PC-3 (cell line): ENCODE data around the gene LRRTM1. TPM values are rescaled to one million over a fixed set of nuclear protein-coding genes. Genes with fewer than 3 reads are reported as not detected.

Experiments used
- ATAC-seq: fragments of 200-7000 bp; cut with Tn5 transposase; 2 replicates; pipeline ENCODE4 v1.9.1; 2020; ENCODE audit warnings: mild to moderate bottlenecking, moderate library complexity
- BruUV-seq: library from RNA; stranded (reverse); fragments of 400-500 nt; replicated peaks from 2 replicates; lab custom pipeline; 2021; lab: Mats Ljungman, UMichigan
- CTCF ChIA-PET: fragments of 300-600 bp; sonication (Branson Sonifier 250); formaldehyde crosslinking; loops from one replicate; lab custom pipeline; 2022; ENCODE audit warnings: antibody characterized with exemption; lab: Charles Lee
- POLR2A ChIA-PET: fragments of 300-600 bp; sonication (Branson Sonifier 250); formaldehyde crosslinking; loops from one replicate; lab custom pipeline; 2022; ENCODE audit warnings: antibody characterized with exemption; ENCODE audit not compliant: unreplicated experiment; lab: Charles Lee
- DNase-seq: peaks from one replicate; pipeline ENCODE4 v3.0.0-alpha.2; 2015
- H2AFZ ChIP-seq: fragments of 300-600 bp; sonication (generic); 2 replicates; pipeline ENCODE4 v1.6.0; 2016; ENCODE audit warnings: antibody characterized with exemption, low read length
- H3F3A ChIP-seq: fragments of 300-600 bp; sonication (generic); one replicate; pipeline ENCODE4 v1.6.0; 2017; ENCODE audit warnings: antibody characterized with exemption, low read length, control low read depth, mild to moderate bottlenecking; ENCODE audit not compliant: unreplicated experiment
- H3K27ac ChIP-seq: fragments of 300-600 bp; sonication (generic); 2 replicates; pipeline ENCODE4 v1.5.1; 2016; ENCODE audit warnings: mild to moderate bottlenecking, low read length
- H3K27me3 ChIP-seq: fragments of 300-600 bp; sonication (generic); 2 replicates; pipeline ENCODE4 v1.6.1; 2016; ENCODE audit warnings: low read length, mixed read lengths
- H3K36me3 ChIP-seq: fragments of 300-600 bp; sonication (generic); 2 replicates; pipeline ENCODE4 v1.6.1; 2016; ENCODE audit warnings: low read depth, mixed run types, low read length, mixed read lengths
- H3K4me1 ChIP-seq: fragments of 300-600 bp; sonication (generic); 2 replicates; pipeline ENCODE4 v1.5.1; 2016; ENCODE audit warnings: low read length; ENCODE audit not compliant: insufficient read depth
- H3K4me2 ChIP-seq: fragments of 300-600 bp; sonication (generic); 2 replicates; pipeline ENCODE4 v1.6.0; 2016; ENCODE audit warnings: low read length
- H3K4me3 ChIP-seq: fragments of 300-600 bp; sonication (generic); 2 replicates; pipeline ENCODE4 v1.5.1; 2016; ENCODE audit warnings: mild to moderate bottlenecking, low read length, mixed read lengths
- H3K79me2 ChIP-seq: fragments of 300-600 bp; sonication (generic); 2 replicates; pipeline ENCODE4 v1.6.1; 2017; ENCODE audit warnings: low read length, mixed read lengths
- H3K9ac ChIP-seq: fragments of 300-600 bp; sonication (generic); 2 replicates; pipeline ENCODE4 v1.6.0; 2016; ENCODE audit warnings: mild to moderate bottlenecking, low read length
- H3K9me2 ChIP-seq: fragments of 300-600 bp; sonication (generic); replicated peaks from 2 replicates; pipeline ENCODE4 v1.6.1; 2016; ENCODE audit warnings: mixed run types, low read length, mixed read lengths
- H3K9me3 ChIP-seq: fragments of 300-600 bp; sonication (generic); 2 replicates; pipeline ENCODE4 v1.6.1; 2016; ENCODE audit warnings: low read length, mixed read lengths
- H4K20me1 ChIP-seq: fragments of 300-600 bp; sonication (generic); 2 replicates; pipeline ENCODE4 v1.6.1; 2016; ENCODE audit warnings: low read length, mixed read lengths
- EZH2 ChIP-seq: fragments of 300-600 bp; sonication (generic); IDR thresholded peaks from one replicate; pipeline ENCODE4 v1.6.1; 2017; ENCODE audit warnings: antibody characterized with exemption, mild to moderate bottlenecking, low read length; ENCODE audit not compliant: unreplicated experiment
- EZH2phosphoT487 ChIP-seq: fragments of 300-600 bp; sonication (generic); IDR thresholded peaks from 2 replicates; pipeline ENCODE4 v1.6.1; 2018; ENCODE audit warnings: mild to moderate bottlenecking, antibody characterized with exemption, low read length, borderline replicate concordance
- intact Hi-C: fragments of 100-400 bp; cut with micrococcal nuclease; formaldehyde crosslinking; loops from 2 replicates; pipeline ENCODE4 v1.9.0; 2023
- total RNA-seq: library from RNA; depleted of rRNA; stranded (reverse); fragments of >200 nt; gene quantifications from 2 replicates; pipeline ENCODE4 v1.2.3, GENCODE V29; 2014
- TF ChIP-seq, protein P1 (sequence below): fragments of 300-600 bp; sonication (generic); conservative IDR thresholded peaks from 2 replicates; pipeline ENCODE4 v1.5.1; 2017; ENCODE audit warnings: antibody characterized with exemption, low read depth, mild to moderate bottlenecking, low read length

LRRTM1 gene
- total RNA-seq, 1 experiment from 2014 or later: not detected

DNA sequence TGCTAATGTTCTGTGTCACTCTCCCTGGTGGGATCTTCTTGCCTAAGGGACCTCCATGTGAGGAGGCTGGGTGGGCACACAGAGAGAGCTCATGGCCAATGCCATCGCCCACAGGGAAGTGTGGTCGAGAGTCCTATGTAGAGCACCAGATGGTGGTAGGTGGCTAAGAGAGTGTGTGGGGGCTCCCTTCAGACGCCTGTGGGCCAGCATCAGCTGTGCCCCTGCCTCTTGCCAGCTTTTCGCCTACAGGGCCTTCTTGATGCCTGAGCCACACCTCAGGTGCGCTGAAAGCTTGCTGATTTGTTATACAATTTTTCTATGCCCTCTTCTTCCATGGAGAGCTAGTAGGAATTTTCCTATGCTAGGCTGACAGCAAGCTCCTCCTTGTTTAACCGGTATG, 38.3 kb downstream of the LRRTM1 start:
- TF ChIP-seq, protein P1, sequence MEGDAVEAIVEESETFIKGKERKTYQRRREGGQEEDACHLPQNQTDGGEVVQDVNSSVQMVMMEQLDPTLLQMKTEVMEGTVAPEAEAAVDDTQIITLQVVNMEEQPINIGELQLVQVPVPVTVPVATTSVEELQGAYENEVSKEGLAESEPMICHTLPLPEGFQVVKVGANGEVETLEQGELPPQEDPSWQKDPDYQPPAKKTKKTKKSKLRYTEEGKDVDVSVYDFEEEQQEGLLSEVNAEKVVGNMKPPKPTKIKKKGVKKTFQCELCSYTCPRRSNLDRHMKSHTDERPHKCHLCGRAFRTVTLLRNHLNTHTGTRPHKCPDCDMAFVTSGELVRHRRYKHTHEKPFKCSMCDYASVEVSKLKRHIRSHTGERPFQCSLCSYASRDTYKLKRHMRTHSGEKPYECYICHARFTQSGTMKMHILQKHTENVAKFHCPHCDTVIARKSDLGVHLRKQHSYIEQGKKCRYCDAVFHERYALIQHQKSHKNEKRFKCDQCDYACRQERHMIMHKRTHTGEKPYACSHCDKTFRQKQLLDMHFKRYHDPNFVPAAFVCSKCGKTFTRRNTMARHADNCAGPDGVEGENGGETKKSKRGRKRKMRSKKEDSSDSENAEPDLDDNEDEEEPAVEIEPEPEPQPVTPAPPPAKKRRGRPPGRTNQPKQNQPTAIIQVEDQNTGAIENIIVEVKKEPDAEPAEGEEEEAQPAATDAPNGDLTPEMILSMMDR: no peak
- TF ChIP-seq EZH2 (no peak), EZH2phosphoT487 (no peak)
- Histone ChIP-seq H3K27me3 (no peaks in the 10 kb centered on the region), H3K36me3 (no peaks in the 10 kb centered on the region), H3K4me3 (no peak overlapping the region), H3K27ac (no peak overlapping the region), H3K79me2 (no peaks in the 10 kb centered on the region), H3K4me2 (no peak overlapping the region), H3K9me2 (no peaks in the 10 kb centered on the region), H2AFZ (no peak overlapping the region), H4K20me1 (no peaks in the 10 kb centered on the region), H3K4me1 (no peaks in the 10 kb centered on the region), H3F3A (no peaks in the 10 kb centered on the region), H3K9me3 (no peaks in the 10 kb centered on the region), H3K9ac (no peak overlapping the region)
- POLR2A ChIA-PET: no interaction called here
- DNase-seq (no peak), ATAC-seq (no peak)
- CTCF ChIA-PET: no interaction called here
- intact Hi-C loops: no loop called here
- BruUV-seq: no TSS peak

DNA sequence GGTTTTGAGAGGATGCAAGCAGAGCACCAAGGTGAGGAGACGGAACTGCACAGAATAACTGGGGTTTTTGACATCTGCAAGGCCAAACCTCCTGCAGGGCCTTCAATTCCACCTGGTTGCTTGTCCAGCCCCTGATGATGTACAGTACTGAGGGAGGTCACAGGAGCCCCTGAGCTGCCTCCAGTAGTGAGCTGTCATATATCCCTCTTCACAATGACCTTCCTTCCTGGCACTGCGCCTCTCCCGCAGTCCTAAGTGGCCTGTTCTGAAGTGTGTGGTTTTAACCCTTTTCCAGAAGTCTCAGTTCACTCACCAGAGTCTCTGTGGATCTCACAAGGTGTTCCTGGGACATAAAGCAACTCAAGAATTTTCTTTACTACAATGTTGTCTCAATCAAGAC, 45.3 kb downstream of the LRRTM1 start:
- intact Hi-C loops: no loop called here
- H3K27me3 ChIP-seq: peaks cover 16% of the 10 kb centered on the region
- ChIA-PET CTCF (no interaction called here), POLR2A (no interaction called here)
- TF ChIP-seq EZH2phosphoT487: no peak
- TF ChIP-seq, protein P1: no peak
- H4K20me1 ChIP-seq: no peaks in the 10 kb centered on the region
- no peak overlapping the region for H3K27ac ChIP-seq
- no peaks in the 10 kb centered on the region for H3F3A ChIP-seq
- no peaks in the 10 kb centered on the region for H3K9me3 ChIP-seq
- no peaks in the 10 kb centered on the region for H3K9me2 ChIP-seq
- no peak overlapping the region for H3K9ac ChIP-seq
- no peaks in the 10 kb centered on the region for H3K4me1 ChIP-seq
- DNase-seq: no peak
- no peaks in the 10 kb centered on the region for H3K36me3 ChIP-seq
- H3K4me3 ChIP-seq: no peak overlapping the region
- H3K79me2 ChIP-seq: no peaks in the 10 kb centered on the region
- ATAC-seq: no peak
- no peak overlapping the region for H2AFZ ChIP-seq
- no peak overlapping the region for H3K4me2 ChIP-seq
- BruUV-seq: no TSS peak

DNA sequence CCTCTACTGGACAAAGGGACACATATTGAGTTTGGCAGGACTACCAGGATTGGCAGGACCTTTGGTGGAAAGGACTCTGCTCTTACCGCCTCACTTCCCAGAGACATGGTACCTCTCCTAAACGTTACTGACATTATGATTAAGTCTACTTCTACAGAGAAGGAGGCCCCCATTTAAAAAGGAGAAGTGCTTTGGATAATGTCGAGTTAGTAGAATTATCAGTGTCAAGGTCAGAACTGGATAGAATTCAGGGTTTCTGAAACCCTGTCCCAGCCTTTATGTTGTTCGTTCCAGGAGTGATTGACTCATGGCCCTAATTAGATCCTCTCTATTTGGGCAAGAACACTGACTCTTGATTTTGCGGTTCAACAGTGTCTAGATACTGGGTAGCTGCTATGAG, 45.8 kb downstream of the LRRTM1 start:
- BruUV-seq: no TSS peak
- H3K9me2 ChIP-seq: no peaks in the 10 kb centered on the region
- no peak overlapping the region for H3K4me3 ChIP-seq
- no peak overlapping the region for H3K27ac ChIP-seq
- no peaks in the 10 kb centered on the region for H3K79me2 ChIP-seq
- H3F3A ChIP-seq: no peaks in the 10 kb centered on the region
- H3K27me3 ChIP-seq: peaks cover 16% of the 10 kb centered on the region
- DNase-seq (no peak), ATAC-seq (no peak)
- H3K9ac ChIP-seq: no peak overlapping the region
- intact Hi-C loops: no loop called here
- TF ChIP-seq EZH2: no peak
- TF ChIP-seq, protein P1: no peak
- no peak for TF ChIP-seq EZH2phosphoT487
- no peak overlapping the region for H3K4me2 ChIP-seq
- H4K20me1 ChIP-seq: no peaks in the 10 kb centered on the region
- no peak overlapping the region for H2AFZ ChIP-seq
- no peaks in the 10 kb centered on the region for H3K36me3 ChIP-seq
- H3K9me3 ChIP-seq: no peaks in the 10 kb centered on the region
- CTCF ChIA-PET: no interaction called here
- POLR2A ChIA-PET: no interaction called here
- H3K4me1 ChIP-seq: no peaks in the 10 kb centered on the region
